Activated CD8-positive, alpha-beta memory T cell treated with anti-CD3 and anti-CD28 coated beads, Interleukin-2, amount 50 U/mL, for 48 hours (primary cell): ENCODE results near the gene ARHGEF4.

Experiments used
- DNase-seq: peaks from one replicate; pipeline ENCODE4 v3.0.0-alpha.2; 2020

Gene ARHGEF4

GRCh38 chr2:130864830-130865800 lies 28.4 kb downstream of the ARHGEF4 start:
- DNase-seq: no peak

GRCh38 chr2:130869441-130870160 lies 32.9 kb downstream of the ARHGEF4 start:
- DNase-seq: no peak

DNA sequence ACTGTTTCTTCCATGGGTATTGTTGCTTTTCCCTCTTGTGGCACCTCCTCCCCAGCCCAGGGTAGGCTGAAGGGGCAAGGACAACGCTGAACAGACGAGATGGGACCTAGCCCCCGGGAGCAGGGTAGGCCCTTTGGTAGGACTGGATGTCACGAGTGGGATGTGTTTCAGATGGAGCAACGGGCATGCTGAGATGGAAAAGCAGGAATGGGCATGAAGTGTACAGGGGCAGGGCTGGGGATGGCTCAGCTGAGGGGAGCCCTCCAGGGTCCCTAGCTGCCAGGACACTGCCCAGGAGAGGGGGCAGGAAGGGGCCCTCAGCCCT lies 33.4 kb downstream of the ARHGEF4 start:
- DNase-seq: no peak

DNA sequence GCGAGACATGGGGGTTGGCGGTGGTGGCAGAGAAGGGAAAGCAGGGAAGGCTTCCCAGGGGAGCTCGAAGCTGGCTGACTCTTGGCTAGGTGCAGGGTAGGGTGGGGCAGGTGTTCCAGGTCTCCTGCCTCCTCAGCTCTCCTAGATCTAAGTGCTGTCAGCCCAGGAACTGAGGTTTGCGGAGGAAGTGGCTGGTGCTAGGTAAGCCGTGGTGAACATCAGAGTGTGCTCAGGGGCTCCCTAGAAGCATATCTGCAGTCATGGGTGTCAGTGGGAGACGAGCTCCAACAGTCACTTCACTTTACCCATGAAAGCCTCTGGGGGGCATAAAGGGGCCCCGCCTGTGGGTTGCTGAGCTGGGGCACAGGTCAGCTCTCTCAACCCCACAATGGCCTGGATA lies 34.1 kb downstream of the ARHGEF4 start:
- DNase-seq: no peak

- DNase-seq: no peak
Measured at GRCh38 chr2:130871843-130872740, 35.4 kb downstream of the ARHGEF4 start.

DNA sequence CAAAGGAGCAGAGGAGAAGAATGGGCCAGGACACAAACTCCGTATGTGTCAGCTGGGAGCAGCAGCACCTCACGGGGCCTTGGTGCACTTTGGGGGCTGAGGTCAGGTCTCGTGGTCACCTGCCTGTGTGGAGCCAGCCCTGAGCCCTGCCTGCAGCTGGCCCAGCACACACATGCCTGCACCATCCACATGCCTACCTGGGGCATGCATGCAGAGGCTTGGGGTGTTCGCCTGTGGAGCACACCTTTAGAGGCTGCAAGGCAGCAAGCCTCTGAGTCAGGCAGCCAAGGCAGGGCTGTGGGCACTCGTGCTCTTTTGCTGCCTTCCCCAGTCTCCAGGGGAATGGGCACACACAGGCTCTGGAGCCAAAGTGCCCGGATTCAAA lies 36.0 kb downstream of the ARHGEF4 start:
- DNase-seq: no peak

DNA sequence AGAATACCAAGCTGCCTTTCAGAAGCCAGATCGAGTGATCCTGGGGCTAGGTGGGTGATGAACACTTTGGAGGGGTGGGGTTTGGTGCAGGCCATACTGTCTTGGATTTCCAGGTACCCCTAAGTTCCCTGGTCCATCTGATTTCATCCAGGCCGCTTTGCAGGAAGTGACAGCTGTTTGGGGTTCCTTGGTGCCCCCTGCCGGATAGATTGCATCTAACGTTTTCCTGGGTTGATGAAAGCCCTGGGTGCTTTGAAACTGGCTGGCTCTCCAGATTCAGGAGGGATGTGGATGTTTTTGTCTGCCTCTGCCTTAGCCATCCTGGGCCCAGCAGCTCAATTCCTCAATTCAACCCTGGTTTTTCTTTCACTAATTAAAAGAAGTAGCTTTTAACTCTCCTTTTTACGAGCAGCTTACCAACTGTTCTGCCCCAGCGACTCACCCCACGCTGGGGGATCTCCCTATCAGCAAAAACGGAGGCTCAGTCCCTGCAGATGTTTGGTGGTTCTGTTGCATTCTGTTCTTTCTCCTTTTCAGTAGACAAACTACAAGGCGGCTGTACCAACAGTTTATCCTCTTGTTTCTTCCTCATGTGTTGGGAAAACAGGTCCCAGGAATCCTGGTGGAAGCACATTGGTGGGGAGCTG lies 37.1 kb downstream of the ARHGEF4 start:
- peak; percentile 77 for DNase-seq

GRCh38 chr2:130874512-130874911 lies 37.8 kb downstream of the ARHGEF4 start:
- no peak for DNase-seq

- DNase-seq: no peak
Measured at GRCh38 chr2:130875935-130876334, 39.2 kb downstream of the ARHGEF4 start.

DNA sequence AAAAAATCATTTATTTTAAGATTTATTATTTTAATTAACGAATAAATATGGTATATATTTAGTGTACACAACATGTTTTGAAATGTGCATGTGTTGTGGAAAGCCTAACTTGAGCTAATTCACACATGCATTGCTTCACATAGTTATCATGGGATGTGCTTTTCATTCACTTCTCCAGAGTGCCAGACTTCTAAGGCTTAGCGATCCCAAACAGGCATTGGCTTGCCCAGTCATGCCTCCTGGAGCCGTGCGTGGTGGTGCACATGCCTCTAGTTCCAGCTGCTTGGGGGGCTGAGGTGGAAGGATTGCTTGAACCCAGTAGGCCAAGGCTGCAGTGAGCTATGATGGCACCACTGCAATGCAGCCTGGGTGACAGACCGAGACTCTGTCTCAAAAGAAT lies 40.5 kb downstream of the ARHGEF4 start:
- DNase-seq: no peak

- DNase-seq: no peak
Measured at GRCh38 chr2:130878316-130878715, 41.6 kb downstream of the ARHGEF4 start.

- DNase-seq: no peak
Measured at GRCh38 chr2:130878933-130879332, 42.2 kb downstream of the ARHGEF4 start.

DNA sequence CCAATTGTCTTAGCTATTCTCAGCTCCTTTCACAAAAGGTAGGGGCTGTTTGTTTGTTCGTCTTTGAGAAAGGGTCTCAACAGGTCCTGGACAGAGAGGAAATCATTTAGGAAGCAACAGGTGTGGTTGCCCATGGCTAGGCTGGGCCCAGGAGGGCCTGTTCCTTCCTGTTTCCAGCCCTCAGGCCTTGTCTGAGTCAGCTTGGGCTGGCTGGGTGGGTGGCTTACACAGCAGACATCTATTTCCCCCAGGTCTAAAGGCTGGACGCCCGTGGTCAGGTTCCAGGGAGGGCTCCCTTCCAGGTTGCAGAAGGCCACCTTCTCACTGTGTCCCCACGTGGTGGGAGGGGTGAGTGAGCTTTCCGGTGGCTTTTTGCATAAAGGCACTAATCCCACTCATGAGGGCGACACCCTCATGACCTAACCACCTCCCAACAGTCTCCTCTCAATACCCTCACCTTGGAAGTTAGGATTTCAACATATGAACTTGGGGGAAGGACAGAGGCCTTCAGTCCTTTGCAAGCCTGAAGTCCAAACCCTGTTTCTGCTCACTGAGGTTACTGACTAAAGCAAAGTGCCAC lies 45.5 kb downstream of the ARHGEF4 start:
- no peak for DNase-seq

GRCh38 chr2:130882991-130883390 lies 46.3 kb downstream of the ARHGEF4 start:
- no peak for DNase-seq

DNA sequence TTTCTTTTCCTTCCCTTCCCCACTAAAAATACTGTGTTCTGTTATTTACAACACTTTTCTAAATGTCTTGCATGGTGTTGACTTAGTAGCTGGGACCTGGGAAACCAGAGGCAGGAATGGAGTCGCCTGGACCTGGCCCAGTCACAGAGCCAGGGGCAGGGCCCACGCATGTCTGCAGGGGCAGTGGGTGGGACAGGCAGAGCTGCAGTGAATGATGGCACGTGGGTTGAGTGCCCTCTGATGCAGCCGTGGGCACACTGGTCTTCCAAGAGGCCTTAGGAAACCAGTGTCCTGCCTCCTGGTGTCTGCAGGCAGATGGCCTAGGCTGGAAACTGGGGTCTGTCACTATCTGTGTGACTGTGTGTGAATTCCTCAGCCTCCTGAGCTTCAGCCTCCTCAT lies 46.8 kb downstream of the ARHGEF4 start:
- no peak for DNase-seq

DNA sequence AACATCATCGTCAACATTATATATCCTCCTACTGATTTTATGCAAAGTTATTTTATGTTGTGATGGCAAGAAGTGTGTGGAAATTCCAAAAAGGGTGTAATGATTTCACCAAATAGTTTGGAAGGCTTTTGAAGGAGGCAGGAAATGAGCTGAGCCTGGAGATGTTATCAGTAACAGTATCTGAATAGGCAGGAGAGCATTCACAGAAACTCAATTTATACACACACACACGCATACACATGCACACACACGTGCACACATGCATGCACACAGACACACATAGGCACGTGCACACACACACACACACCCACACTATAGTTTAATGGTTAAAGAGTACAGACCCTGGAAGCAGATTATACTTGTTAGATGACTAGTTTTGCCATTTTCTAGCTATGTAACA lies 47.3 kb downstream of the ARHGEF4 start:
- DNase-seq: no peak

DNA sequence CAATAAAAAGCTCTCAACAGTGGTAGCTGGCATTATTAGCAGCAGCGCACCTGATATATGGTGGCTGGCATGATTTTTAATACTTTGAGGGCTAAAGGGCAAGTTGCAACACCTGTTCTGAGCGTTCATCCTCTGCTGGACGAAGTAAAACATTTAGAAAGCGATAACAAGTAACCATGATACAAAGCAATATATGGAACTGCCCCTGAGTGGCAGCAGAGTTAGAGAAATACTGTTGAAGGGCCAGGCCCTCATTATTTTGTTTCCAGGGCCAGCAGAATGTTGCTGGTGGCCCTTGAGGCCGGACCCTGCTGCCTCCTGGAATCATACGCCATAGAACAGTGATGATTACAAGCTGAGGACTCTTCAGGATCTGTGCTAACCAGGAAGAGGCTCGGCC lies 47.8 kb downstream of the ARHGEF4 start:
- DNase-seq: no peak

DNA sequence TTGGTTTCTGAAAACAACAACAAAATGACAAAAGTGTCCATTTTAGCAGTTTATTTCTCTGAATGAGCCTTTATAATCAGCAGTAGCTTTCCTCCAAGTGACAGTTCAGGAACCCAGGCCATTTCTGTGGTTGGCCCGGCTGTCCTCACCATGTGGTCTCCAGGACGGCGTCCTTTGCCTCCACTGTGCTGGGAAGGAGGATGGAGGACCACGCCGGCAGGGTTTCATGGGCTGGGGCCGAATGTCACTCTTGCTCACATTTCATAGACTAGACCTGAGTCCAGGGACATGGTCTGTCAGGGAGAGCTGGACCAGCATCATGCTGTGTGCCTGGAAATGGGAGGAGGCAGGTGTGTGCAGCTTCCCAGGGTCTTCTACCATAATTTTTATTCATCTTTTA lies 50.9 kb downstream of the ARHGEF4 start:
- no peak for DNase-seq

DNA sequence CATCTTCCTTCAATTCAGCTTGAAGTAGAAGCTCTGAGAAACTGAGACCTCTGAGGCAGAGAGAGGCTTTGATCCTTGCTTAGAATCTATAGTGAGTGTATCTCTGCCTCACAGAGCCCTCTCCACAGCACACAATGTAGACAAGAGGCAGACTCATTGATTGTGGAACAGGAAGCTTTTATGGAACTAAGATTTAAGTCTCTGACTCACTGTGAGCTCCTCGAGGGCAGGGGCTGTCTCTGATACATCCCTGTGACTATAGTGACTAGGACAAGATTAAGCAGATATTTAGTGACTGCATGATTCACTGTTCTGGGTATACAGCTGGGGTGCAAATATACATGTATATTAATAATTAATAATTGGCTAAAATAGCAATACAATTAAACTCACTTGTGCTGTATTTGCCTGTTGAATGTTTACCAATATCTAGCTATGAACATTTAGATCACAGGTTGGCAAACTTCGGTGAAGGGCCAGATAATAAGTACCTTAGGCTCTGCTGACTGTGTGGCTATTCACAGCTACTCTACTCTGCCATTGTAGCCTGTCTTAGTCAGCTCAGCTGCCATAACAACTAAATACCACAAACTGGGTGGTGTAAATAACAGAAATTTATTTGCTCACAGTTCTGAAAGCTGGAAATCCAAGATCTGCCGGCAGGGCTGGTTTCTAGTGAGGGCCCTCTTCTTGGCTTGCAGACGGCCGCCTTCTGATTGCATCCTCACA lies 54.4 kb downstream of the ARHGEF4 start:
- DNase-seq: no peak

- DNase-seq: no peak
Measured at GRCh38 chr2:130891966-130892365, 55.3 kb downstream of the ARHGEF4 start.
